ENCODE data around the gene PTPRD. TPM values are rescaled to one million over a fixed set of nuclear protein-coding genes. Genes with fewer than 3 reads are reported as not detected.

The PTPRD gene
- total RNA-seq, 1 experiment from 2014 or later, result not detected

DNA sequence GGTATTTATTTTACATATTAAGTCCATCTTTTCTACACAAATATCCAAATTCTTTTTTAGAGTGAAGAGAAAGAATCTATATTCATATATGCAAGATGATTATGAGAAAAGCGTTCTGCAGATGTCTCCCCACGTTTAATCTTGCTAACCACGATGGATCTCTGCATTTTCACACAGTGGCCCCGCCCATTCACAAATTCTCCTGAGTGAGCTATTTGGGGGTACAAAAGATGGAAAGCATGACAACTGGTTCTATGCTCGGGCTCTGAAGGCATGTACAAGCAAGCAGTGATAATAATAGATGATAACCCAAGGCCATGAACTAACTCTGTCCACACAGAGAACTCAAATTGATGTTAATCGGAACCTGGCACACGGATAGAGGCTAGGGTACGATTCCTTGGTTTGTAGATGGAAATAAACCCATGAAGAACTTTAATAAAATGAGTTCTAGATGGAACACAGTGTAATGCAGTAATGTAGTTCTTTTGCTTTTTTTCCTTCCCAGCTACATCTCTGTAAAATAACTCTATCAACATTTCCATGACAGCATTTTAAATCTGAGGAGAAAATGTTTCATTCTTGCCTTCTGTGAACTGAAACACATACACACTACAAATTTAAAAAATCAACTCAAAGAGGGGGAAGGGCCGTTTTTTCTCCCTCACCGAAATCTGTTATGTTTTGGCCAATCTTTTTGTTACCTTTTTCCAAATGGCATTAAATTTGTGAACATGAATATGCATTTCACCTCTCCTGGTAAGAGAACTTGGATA is 1961.5 kb downstream of the PTPRD start:
- H3K4me1 ChIP-seq (ENCODE audit: control insufficient read depth, insufficient read depth, low read length), result no peaks in the 10 kb centered on the region
- H3K27me3 ChIP-seq (ENCODE audit: control insufficient read depth, insufficient read depth, low read length), result no peaks in the 10 kb centered on the region
- intact Hi-C loops (cut with micrococcal nuclease; ENCODE audit: unreplicated experiment) (no loop called here), in situ Hi-C loops (cut with HindIII; ENCODE audit: low pct_unique_long_range_greater_than_20kb, low sequenced_read_pairs) (no loop called here)
- H3K36me3 ChIP-seq (ENCODE audit: control insufficient read depth, insufficient read depth, low read length), result no peaks in the 10 kb centered on the region
- H3K9me3 ChIP-seq (ENCODE audit: control insufficient read depth, insufficient read depth, low read depth, low read length), result no peaks in the 10 kb centered on the region
- H3K4me3 ChIP-seq (ENCODE audit: low read depth in 2 of 2, low read length in 2 of 2), result no peak overlapping the region
- BruUV-seq (replicated peaks), result no TSS peak
- H3K27ac ChIP-seq (ENCODE audit: low read length), result no peak overlapping the region
- CTCF ChIA-PET, result no interaction called here
- POLR2A ChIA-PET, result no interaction called here
- ATAC-seq (no peak), DNase-seq (ENCODE audit: low read depth, low spot score) (no peak)
- no peak for TF ChIP-seq POLR2AphosphoS5 (IDR thresholded peaks at IDR 0.05; ENCODE audit: low read depth, low read length)
- TF ChIP-seq TCF7L2 (IDR thresholded peaks at IDR 0.05; ENCODE audit: low read depth, low read length), result no peak
- no peak for TF ChIP-seq CTCF (IDR thresholded peaks at IDR 0.05)
- no peak for TF ChIP-seq SIN3A (IDR thresholded peaks at IDR 0.05; ENCODE audit: borderline replicate concordance, insufficient read depth, low read depth, low read length)
- TF ChIP-seq, protein P1, sequence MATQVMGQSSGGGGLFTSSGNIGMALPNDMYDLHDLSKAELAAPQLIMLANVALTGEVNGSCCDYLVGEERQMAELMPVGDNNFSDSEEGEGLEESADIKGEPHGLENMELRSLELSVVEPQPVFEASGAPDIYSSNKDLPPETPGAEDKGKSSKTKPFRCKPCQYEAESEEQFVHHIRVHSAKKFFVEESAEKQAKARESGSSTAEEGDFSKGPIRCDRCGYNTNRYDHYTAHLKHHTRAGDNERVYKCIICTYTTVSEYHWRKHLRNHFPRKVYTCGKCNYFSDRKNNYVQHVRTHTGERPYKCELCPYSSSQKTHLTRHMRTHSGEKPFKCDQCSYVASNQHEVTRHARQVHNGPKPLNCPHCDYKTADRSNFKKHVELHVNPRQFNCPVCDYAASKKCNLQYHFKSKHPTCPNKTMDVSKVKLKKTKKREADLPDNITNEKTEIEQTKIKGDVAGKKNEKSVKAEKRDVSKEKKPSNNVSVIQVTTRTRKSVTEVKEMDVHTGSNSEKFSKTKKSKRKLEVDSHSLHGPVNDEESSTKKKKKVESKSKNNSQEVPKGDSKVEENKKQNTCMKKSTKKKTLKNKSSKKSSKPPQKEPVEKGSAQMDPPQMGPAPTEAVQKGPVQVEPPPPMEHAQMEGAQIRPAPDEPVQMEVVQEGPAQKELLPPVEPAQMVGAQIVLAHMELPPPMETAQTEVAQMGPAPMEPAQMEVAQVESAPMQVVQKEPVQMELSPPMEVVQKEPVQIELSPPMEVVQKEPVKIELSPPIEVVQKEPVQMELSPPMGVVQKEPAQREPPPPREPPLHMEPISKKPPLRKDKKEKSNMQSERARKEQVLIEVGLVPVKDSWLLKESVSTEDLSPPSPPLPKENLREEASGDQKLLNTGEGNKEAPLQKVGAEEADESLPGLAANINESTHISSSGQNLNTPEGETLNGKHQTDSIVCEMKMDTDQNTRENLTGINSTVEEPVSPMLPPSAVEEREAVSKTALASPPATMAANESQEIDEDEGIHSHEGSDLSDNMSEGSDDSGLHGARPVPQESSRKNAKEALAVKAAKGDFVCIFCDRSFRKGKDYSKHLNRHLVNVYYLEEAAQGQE (IDR thresholded peaks at IDR 0.05; ENCODE audit: insufficient read depth in 1 of 2, low read depth in 2 of 2, low read length in 1 of 2), result no peak

DNA sequence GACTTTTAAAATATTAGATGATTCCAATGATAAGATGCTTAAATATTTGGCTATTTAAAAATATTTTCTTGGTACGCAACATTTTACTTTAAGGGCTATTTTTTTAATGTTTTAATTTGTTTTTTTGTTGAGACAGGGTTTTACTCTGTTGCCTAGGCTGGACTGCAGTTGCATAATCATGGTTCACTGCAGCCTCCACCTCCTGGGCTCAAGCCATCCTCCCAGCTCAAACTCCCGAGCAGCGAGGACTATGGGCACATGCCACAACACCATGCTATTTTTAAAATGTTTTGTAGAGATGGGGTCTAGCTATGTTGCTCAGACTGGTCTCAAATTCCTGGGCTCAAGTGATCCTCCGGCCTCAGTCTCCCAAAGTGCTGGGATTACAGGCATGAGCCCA is 1963.0 kb downstream of the PTPRD start:
- H3K4me3 ChIP-seq (ENCODE audit: low read depth in 2 of 2, low read length in 2 of 2), result no peak overlapping the region
- no peaks in the 10 kb centered on the region for H3K36me3 ChIP-seq (ENCODE audit: control insufficient read depth, insufficient read depth, low read length)
- no peaks in the 10 kb centered on the region for H3K4me1 ChIP-seq (ENCODE audit: control insufficient read depth, insufficient read depth, low read length)
- H3K9me3 ChIP-seq (ENCODE audit: control insufficient read depth, insufficient read depth, low read depth, low read length), result no peaks in the 10 kb centered on the region
- in situ Hi-C loops (cut with HindIII; ENCODE audit: low pct_unique_long_range_greater_than_20kb, low sequenced_read_pairs) (no loop called here), intact Hi-C loops (cut with micrococcal nuclease; ENCODE audit: unreplicated experiment) (no loop called here)
- CTCF ChIA-PET, result no interaction called here
- no TSS peak for BruUV-seq (replicated peaks)
- DNase-seq (ENCODE audit: low read depth, low spot score) (no peak), ATAC-seq (no peak)
- H3K27me3 ChIP-seq (ENCODE audit: control insufficient read depth, insufficient read depth, low read length), result no peaks in the 10 kb centered on the region
- POLR2A ChIA-PET, result no interaction called here
- H3K27ac ChIP-seq (ENCODE audit: low read length), result no peak overlapping the region
- TF ChIP-seq, protein P1 (IDR thresholded peaks at IDR 0.05; ENCODE audit: insufficient read depth in 1 of 2, low read depth in 2 of 2, low read length in 1 of 2), result no peak
- TF ChIP-seq TCF7L2 (IDR thresholded peaks at IDR 0.05; ENCODE audit: low read depth, low read length), result no peak
- TF ChIP-seq POLR2AphosphoS5 (IDR thresholded peaks at IDR 0.05; ENCODE audit: low read depth, low read length), result no peak
- no peak for TF ChIP-seq CTCF (IDR thresholded peaks at IDR 0.05)
- no peak for TF ChIP-seq SIN3A (IDR thresholded peaks at IDR 0.05; ENCODE audit: borderline replicate concordance, insufficient read depth, low read depth, low read length)
